Esophagus muscularis mucosa (tissue), 3 donors: Measurements from ENCODE around the gene GRIN2B.

Source experiments
- POLR2A ChIP-seq: fragments of 450-650 bp; IDR thresholded peaks from one replicate; pipeline ENCODE4 v1.6.1; 2017; ENCODE audit warnings: antibody characterized with exemption, moderate library complexity, mild to moderate bottlenecking, low read depth
- POLR2AphosphoS5 ChIP-seq, 2 donors: sonication (generic); formaldehyde crosslinking; IDR thresholded peaks; one replicate each; pipeline ENCODE4 v1.6.1; 2017; ENCODE audit warnings: antibody characterized with exemption in 2 of 2
- TF ChIP-seq, protein P1 (sequence below), 3 experiments: fragments of 200-600 bp in 2 of 3; fragments of 450-650 bp in 1 of 3; sonication (generic) in 2 of 3; IDR thresholded peaks; one replicate each; pipeline ENCODE4 v1.5.1; 2017 to 2019; ENCODE audit warnings: antibody characterized with exemption in 3 of 3, mild to moderate bottlenecking in 2 of 3, moderate library complexity in 1 of 3

DNA sequence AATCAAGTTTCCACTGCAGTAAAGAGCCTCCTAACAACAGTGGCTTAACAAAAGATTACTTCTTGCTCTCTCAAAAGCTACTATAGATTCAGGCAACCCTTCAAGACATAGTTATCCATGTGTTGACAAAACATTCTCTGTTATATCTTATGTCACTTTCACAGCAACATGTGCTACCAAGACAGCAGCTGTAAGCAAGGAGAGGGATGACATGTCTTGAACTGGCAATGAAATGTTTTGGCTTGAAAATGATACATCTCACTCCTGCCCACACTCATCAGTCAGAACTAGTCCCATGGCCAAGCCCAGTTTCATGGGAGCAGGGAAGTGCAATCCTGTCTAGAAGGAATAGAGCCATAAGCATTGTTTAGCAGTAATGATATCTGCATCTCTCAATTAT lies 10.7 kb upstream of the GRIN2B start:
- TF ChIP-seq POLR2A (no peak), POLR2AphosphoS5 (IDR thresholded peaks at IDR 0.05) (no peak)
- TF ChIP-seq, protein P1, sequence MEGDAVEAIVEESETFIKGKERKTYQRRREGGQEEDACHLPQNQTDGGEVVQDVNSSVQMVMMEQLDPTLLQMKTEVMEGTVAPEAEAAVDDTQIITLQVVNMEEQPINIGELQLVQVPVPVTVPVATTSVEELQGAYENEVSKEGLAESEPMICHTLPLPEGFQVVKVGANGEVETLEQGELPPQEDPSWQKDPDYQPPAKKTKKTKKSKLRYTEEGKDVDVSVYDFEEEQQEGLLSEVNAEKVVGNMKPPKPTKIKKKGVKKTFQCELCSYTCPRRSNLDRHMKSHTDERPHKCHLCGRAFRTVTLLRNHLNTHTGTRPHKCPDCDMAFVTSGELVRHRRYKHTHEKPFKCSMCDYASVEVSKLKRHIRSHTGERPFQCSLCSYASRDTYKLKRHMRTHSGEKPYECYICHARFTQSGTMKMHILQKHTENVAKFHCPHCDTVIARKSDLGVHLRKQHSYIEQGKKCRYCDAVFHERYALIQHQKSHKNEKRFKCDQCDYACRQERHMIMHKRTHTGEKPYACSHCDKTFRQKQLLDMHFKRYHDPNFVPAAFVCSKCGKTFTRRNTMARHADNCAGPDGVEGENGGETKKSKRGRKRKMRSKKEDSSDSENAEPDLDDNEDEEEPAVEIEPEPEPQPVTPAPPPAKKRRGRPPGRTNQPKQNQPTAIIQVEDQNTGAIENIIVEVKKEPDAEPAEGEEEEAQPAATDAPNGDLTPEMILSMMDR (IDR thresholded peaks at IDR 0.05) = no peak
